Pancreas (tissue), 10 donors: ENCODE results near the gene PLCB1. TPM values are rescaled to one million over a fixed set of nuclear protein-coding genes. Genes with fewer than 3 reads are reported as not detected.

Source experiments
- ATAC-seq, 4 donors: fragments of 200-7000 bp; cut with Tn5 transposase; one replicate each; pipeline versions ENCODE4 v1.8.0 to v1.9.1; 2020; ENCODE audit warnings: mild to moderate bottlenecking in 4 of 4, moderate library complexity in 4 of 4
- DNase-seq, 6 donors: peaks; one replicate each; pipeline ENCODE4 v3.0.0-alpha.2; 2020
- FAIRE-seq: peaks from 2 replicates; lab custom pipeline; 2012; peaks lifted over from hg19 to GRCh38; lab: Jason Lieb, UNC
- H3K27ac ChIP-seq, 4 donors: fragments of 200-600 bp; sonication (generic); 1 replicate in 3 of 4; 2 replicates in 1 of 4; pipeline versions ENCODE4 v1.5.0 to v1.8.0; 2020
- H3K27me3 ChIP-seq, 4 donors: fragments of 200-600 bp; one replicate each; pipeline ENCODE4 v1.8.0; 2021
- H3K36me3 ChIP-seq, 3 donors: fragments of 200-600 bp; sonication (generic) in 1 of 3; one replicate each; pipeline versions ENCODE4 v1.5.0 to v1.8.0; 2020 to 2021
- H3K4me1 ChIP-seq, 3 donors: fragments of 200-600 bp; one replicate each; pipeline ENCODE4 v1.8.0; 2021
- H3K4me3 ChIP-seq, 4 donors: fragments of 200-600 bp; sonication (generic) in 2 of 4; one replicate each; pipeline versions ENCODE4 v1.5.0 to v1.8.0; 2020 to 2021
- H3K9me3 ChIP-seq, 4 donors: fragments of 200-600 bp; one replicate each; pipeline ENCODE4 v1.8.0; 2021
- CTCF ChIP-seq, 4 donors: fragments of 200-600 bp; sonication (generic) in 3 of 4; IDR thresholded peaks; one replicate each; pipeline versions ENCODE4 v1.5.0 to v1.8.0; 2021; ENCODE audit warnings: antibody characterized with exemption in 4 of 4
- WGBS, 2 donors: extraction: QIAGEN DNeasy Blood & Tissue Kit; methylation state at CpG; one replicate each; pipeline ENCODE4 v1.1.7; 2013; 5-methylcytosine and 5-hydroxymethylcytosine counted together
- intact Hi-C, 3 donors: fragments of 100-400 bp; cut with DNase I; formaldehyde crosslinking; loops; one replicate each; pipeline versions ENCODE4 v1.11.1 to v1.14.2; 2022
- polyA plus RNA-seq, 2 donors: library from polyadenylated mRNA; stranded (reverse); fragments of 200-250 nt; gene quantifications; one replicate each; pipeline ENCODE4 v1.2.3, GENCODE V29; 2013
- total RNA-seq, 6 donors: library from RNA; stranded (reverse); fragmentation: NEBNext Ultra II Directional in 4 of 6; extraction: Animal tissue kit (Norgen Biotek cat#: 25700) in 4 of 6; gene quantifications; one replicate each; pipeline versions ENCODE4 v1.2.1 to v1.2.4, GENCODE V29; 2021 to 2023
- donor health status: healthy with polysubstance abuse.
- donor health status: DM: no; HTN: no; CAD: no; lungs with moderate emphysema.
- donor health status: DM: no; HTN: no; CAD: no.
- donor health status: control.
- donor health status: control.
- donor health status: Bipolar disorder and iron deficiency.
- donor health status: DM: yes; HTN: yes; CAD: no.
- donor health status: DM: no; HTN: no; CAD: no.
- donor health status: DM: no; HTN: no; CAD: no.
- donor health status: DM: yes; HTN: yes; CAD: no.

PLCB1 gene
- total and polyA plus RNA-seq, 8 donors: 4.5 to 18.7 (median 13.7) TPM

DNA sequence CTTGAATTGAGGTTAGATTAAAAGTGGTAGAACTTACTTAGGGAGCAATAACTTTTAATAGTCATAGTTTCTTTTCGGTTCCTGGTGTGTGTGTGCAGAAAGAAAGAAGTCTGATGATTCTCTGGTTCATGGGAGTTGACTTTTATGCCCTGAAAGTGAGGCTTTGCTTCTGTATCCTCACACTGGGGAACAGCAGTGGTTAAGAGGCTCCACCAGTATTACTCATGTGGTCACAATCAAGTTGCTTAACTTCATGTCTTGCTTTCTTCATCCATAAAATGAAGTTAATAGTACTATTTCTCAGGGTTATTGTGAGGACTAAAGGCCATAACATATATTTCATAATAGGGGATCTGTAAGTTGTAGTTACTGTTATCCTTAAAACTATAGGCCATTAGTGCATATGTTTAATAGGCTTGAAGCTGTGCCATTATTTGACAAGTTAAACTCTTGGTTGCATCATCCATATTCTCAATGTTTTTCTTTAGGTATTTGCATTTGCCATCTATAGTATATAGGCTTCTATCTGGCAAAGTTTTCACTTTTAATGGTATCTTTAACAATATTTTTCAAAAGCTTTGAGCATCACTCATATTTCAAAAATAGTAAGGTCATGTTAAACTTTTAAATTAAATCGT is 262.4 kb downstream of the PLCB1 start:
- TF ChIP-seq CTCF (IDR thresholded peaks at IDR 0.05): no peak
- Histone ChIP-seq H3K4me3 (no peak overlapping the region), H3K27ac (no peak overlapping the region), H3K9me3 (no peaks in the 10 kb centered on the region), H3K4me1 (peaks cover 0 to 13% (median 12%) of the 10 kb centered on the region in 3 donors), H3K27me3 (no peaks in the 10 kb centered on the region), H3K36me3 (no peaks in the 10 kb centered on the region)
- intact Hi-C loops: loop anchor here in 1 of 3 donors (10.0 kb wide), 1 partner anchor 260 kb away; the partner anchor contains the start of gene PLCB1
- FAIRE-seq: no peak
- WGBS, 2 donors: 86 to 96% methylated on average over 2 of the region's 2 CpGs
- peak in 2 of 4 donors; percentile 23 to 41 for ATAC-seq
- DNase-seq: no peak

DNA sequence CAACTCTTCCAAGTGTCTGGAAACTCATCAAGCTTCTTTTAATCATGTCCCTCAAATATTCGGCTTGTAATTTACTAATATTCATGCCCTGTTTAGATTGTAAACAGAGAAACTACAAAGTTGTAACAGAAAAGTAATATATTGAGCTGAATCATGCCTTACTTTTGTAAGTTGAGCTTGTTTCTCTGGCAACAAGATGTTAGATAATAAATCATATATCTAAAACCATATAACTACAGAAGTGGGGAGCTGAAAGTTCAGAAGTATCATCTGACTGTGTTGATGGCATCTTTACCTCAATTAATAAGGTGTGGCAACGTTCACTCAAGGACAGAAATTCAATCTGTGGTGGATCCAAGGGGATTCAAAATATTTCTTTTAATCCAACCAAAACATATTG is 263.9 kb downstream of the PLCB1 start:
- no peak for ATAC-seq
- H3K27ac ChIP-seq: no peak overlapping the region
- no peak for FAIRE-seq
- no peak for DNase-seq
- 77 to 84% methylated on average over 2 of the region's 2 CpGs for WGBS, 2 donors
- intact Hi-C loops: loop anchor here in 1 of 3 donors (10.0 kb wide), 1 partner anchor 261 kb away; the partner anchor contains the start of gene PLCB1
- no peaks in the 10 kb centered on the region for H3K9me3 ChIP-seq
- no peak overlapping the region for H3K4me3 ChIP-seq
- H3K36me3 ChIP-seq: no peaks in the 10 kb centered on the region
- TF ChIP-seq CTCF (IDR thresholded peaks at IDR 0.05): no peak
- H3K4me1 ChIP-seq: peaks cover 4 to 15% (median 12%) of the 10 kb centered on the region in 3 donors
- H3K27me3 ChIP-seq: no peaks in the 10 kb centered on the region

- H3K27ac ChIP-seq: no peak overlapping the region
- 96% methylated on average over 6 of the region's 6 CpGs for WGBS, 2 donors
- H3K36me3 ChIP-seq: no peaks in the 10 kb centered on the region
- no peak overlapping the region for H3K4me3 ChIP-seq
- DNase-seq (no peak), FAIRE-seq (no peak), ATAC-seq (no peak)
- peaks cover 4 to 12% (median 9%) of the 10 kb centered on the region in 3 donors for H3K4me1 ChIP-seq
- H3K9me3 ChIP-seq: no peaks in the 10 kb centered on the region
- intact Hi-C loops: loop anchor here in 1 of 3 donors (10.0 kb wide), 1 partner anchor 264 kb away; the partner anchor contains the start of gene PLCB1
- no peaks in the 10 kb centered on the region for H3K27me3 ChIP-seq
- no peak for TF ChIP-seq CTCF (IDR thresholded peaks at IDR 0.05)
Observed at GRCh38 chr20:8398263-8399051, 266.4 kb downstream of the PLCB1 start.

DNA sequence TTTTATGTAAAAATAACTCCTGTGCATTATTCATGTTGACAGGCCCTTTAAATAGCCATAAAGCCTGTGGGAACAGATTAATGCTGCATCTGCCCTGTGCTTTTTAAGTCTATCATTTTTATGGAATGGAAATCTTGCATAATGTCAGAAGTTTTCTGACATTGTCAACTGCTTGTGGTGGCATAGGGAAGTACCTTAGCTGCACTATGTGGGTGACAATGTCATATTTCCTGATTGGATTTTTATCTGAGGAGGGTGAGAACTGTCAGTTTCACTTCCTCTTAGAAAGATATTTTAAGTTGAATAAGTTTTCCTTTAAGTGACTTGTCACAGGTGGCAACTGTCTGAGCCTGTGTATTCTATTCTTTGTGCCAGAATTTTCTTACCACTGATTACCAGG is 267.9 kb downstream of the PLCB1 start:
- FAIRE-seq: peak; percentile 9
- TF ChIP-seq CTCF (IDR thresholded peaks at IDR 0.05): no peak
- intact Hi-C loops: loop anchor here in 1 of 3 donors (10.0 kb wide), 1 partner anchor 265 kb away; the partner anchor contains the start of gene PLCB1
- Histone ChIP-seq H3K36me3 (no peaks in the 10 kb centered on the region), H3K4me1 (peaks cover 4 to 12% (median 9%) of the 10 kb centered on the region in 3 donors), H3K27ac (peak overlapping the region in 1 of 4 donors; percentile 3), H3K9me3 (no peaks in the 10 kb centered on the region), H3K27me3 (no peaks in the 10 kb centered on the region), H3K4me3 (no peak overlapping the region)
- no peak for DNase-seq
- peak in 3 of 4 donors; percentile 30 to 71 (median 58) for ATAC-seq
